Gastroesophageal sphincter (tissue), 4 donors: Measurements from ENCODE around the gene PCGF1. TPM values are rescaled to one million over a fixed set of nuclear protein-coding genes. Genes with fewer than 3 reads are reported as not detected.
A peak's percentile ranks its signal among the peaks of the same experiment; 100 is the strongest.

Experiments used
- ATAC-seq: fragments of 150-250 bp; one replicate; pipeline ENCODE4 v1.9.1; 2016; ENCODE audit warnings: mild to moderate bottlenecking, moderate library complexity
- H3K27ac ChIP-seq, 4 donors: fragments of 200-600 bp; sonication (generic) in 3 of 4; 1 replicate in 3 of 4; 2 replicates in 1 of 4; pipeline ENCODE4 v1.5.1; 2016 to 2019
- H3K27me3 ChIP-seq: fragments of 200-600 bp; sonication (generic); one replicate; pipeline ENCODE4 v1.5.1; 2019
- H3K36me3 ChIP-seq, 2 donors: fragments of 200-600 bp; sonication (generic); one replicate each; pipeline ENCODE4 v1.5.1; 2019; ENCODE audit warnings: control low read depth in 1 of 2
- H3K4me1 ChIP-seq, 3 donors: fragments of 200-600 bp; sonication (generic); 1 replicate in 2 of 3; 2 replicates in 1 of 3; pipeline ENCODE4 v1.5.1; 2016 to 2019; ENCODE audit warnings: control low read depth in 2 of 3
- H3K4me3 ChIP-seq, 2 donors: fragments of 200-600 bp; sonication (generic); one replicate each; pipeline ENCODE4 v1.5.1; 2019; ENCODE audit warnings: mild to moderate bottlenecking in 1 of 2, moderate library complexity in 1 of 2
- H3K9me3 ChIP-seq, 3 donors: fragments of 200-600 bp; sonication (generic); one replicate each; pipeline ENCODE4 v1.5.1; 2017 to 2019; ENCODE audit warnings: control low read depth in 2 of 3
- EP300 ChIP-seq: sonication (generic); formaldehyde crosslinking; IDR thresholded peaks from one replicate; pipeline ENCODE4 v1.6.1; 2017; ENCODE audit warnings: antibody characterized with exemption, mild to moderate bottlenecking
- POLR2A ChIP-seq, 2 donors: fragments of 450-650 bp; IDR thresholded peaks; one replicate each; pipeline ENCODE4 v1.6.1; 2017; ENCODE audit warnings: antibody characterized with exemption in 2 of 2, mild to moderate bottlenecking in 2 of 2, moderate library complexity in 1 of 2
- POLR2AphosphoS5 ChIP-seq: sonication (generic); formaldehyde crosslinking; IDR thresholded peaks from one replicate; pipeline ENCODE4 v1.6.1; 2017; ENCODE audit warnings: antibody characterized with exemption
- WGBS, 2 donors: methylation state at CpG; one replicate each; pipeline ENCODE4 v1.1.5; 2018; ENCODE audit warnings: low coverage in 1 of 2; 5-methylcytosine and 5-hydroxymethylcytosine counted together
- total RNA-seq, 4 donors: library from RNA; depleted of rRNA; stranded (reverse); fragments of >200 nt; gene quantifications; one replicate each; pipeline ENCODE4 v1.1.0, GENCODE V29; 2016
- TF ChIP-seq, protein P1 (sequence below), 4 experiments: fragments of 200-600 bp in 2 of 4; fragments of 450-650 bp in 2 of 4; sonication (generic) in 1 of 4; IDR thresholded peaks; one replicate each; pipeline ENCODE4 v1.5.1; 2017 to 2019; ENCODE audit warnings: antibody characterized with exemption in 4 of 4, mild to moderate bottlenecking in 2 of 4, moderate library complexity in 2 of 4

The PCGF1 gene
- total RNA-seq, 4 donors from 2014 or later = 9.6 to 24.0 (median 18.2) TPM

DNA sequence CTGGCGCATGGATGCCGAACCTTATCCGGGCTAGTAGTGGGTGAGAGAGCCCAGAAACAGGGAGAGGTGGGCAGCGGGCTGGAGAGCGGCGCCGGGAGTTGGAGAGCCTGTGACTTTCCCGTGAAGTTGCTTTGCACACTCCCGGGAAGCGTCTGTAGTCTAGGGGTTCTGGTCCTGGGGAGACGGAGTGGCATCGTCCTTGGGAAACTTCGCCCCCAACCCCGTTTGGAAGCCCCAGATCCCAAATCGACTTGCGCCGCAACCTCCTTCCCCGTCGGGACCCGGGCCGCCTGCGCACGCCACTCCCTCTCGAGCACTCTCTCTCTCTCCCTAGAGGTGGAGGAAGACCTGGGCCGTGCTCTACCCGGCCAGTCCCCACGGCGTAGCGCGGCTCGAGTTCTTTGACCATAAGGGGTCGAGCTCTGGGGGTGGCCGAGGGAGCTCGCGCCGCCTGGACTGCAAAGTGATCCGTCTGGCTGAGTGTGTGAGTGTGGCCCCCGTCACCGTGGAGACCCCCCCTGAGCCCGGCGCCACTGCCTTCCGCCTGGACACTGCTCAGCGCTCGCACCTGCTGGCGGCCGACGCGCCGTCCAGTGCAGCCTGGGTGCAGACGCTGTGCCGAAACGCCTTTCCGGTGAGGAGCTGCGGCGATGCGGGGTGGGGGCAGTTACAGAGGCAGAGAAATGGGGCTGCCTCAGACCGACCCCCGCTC, 47.5 kb upstream of the PCGF1 start:
- Histone ChIP-seq H3K27me3 (peaks cover 5% of the 10 kb centered on the region), H3K9me3 (no peaks in the 10 kb centered on the region), H3K4me3 (peak overlapping the region; percentile 54 to 84), H3K4me1 (peaks cover 0 to 39% (median 10%) of the 10 kb centered on the region in 3 donors), H3K36me3 (peaks cover 0 to 11% of the 10 kb centered on the region in 2 donors), H3K27ac (peak overlapping the region; percentile 59 to 95 (median 92))
- TF ChIP-seq POLR2A (IDR thresholded peaks at IDR 0.05) = no peak
- no peak for TF ChIP-seq POLR2AphosphoS5
- TF ChIP-seq EP300 = no peak
- TF ChIP-seq, protein P1, sequence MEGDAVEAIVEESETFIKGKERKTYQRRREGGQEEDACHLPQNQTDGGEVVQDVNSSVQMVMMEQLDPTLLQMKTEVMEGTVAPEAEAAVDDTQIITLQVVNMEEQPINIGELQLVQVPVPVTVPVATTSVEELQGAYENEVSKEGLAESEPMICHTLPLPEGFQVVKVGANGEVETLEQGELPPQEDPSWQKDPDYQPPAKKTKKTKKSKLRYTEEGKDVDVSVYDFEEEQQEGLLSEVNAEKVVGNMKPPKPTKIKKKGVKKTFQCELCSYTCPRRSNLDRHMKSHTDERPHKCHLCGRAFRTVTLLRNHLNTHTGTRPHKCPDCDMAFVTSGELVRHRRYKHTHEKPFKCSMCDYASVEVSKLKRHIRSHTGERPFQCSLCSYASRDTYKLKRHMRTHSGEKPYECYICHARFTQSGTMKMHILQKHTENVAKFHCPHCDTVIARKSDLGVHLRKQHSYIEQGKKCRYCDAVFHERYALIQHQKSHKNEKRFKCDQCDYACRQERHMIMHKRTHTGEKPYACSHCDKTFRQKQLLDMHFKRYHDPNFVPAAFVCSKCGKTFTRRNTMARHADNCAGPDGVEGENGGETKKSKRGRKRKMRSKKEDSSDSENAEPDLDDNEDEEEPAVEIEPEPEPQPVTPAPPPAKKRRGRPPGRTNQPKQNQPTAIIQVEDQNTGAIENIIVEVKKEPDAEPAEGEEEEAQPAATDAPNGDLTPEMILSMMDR (IDR thresholded peaks at IDR 0.05) = no peak
- WGBS, 2 donors = 1% methylated on average over 11 of the region's 58 CpGs; no CpG with 5 or more reads in 1 of the 2 donors
- peak; percentile 55 for ATAC-seq

DNA sequence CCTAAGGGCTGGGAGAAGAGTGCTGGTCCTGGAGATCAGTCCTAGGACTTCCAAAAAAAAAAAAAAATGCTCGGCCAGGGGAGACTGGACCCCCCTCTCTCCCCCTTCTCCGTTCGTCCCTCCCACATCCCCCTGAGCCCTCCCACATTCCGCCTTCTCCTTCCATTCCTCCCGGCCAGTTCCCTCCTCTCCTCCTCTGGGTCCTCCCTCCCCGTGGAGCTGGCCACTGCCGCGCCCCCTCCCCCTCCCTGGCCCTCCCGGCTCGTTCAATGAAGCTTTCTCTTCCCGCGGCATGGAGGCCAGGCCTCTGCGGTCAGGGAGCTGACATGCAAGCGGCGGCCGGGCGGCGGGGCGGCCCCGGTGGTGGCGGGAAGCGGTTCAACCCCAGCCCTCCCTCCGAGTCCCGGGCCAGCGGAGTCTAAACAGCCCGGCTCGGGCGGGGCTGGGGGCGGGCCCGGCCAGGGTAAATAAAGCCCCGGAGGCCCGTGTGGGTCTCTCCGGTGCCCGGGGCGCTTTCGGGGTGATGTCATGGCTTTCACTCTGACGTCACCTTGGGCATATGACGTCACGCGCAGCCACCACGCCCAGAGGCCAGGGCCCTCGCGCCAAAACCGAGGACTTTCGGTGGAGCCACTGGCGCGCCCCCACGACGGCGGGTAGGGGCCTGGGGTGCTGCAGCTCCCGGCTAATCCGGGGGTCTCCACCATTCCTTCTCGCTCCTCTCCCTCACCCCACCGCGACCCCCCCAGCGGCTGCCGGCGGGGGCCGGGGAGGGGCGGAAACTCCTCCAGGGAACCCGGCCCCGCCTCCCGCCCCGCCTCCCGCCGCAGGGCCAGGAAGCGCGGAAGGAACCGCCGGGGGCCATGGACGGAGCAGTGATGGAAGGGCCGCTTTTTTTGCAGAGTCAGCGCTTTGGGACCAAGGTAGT, 46.7 kb upstream of the PCGF1 start, which contains the start of the genes DOK1 and LOXL3:
Gene DOK1, plus strand, starts transcription at position 829 of the 928 bp plus-strand sequence. Its CDS starts 35 bp downstream, at position 864.
Gene LOXL3, minus strand, starts transcription at position 51 of the 928 bp plus-strand sequence. CDS start 1,308 bp downstream, outside the sequence.
- H3K4me1 ChIP-seq = peaks cover 0 to 47% (median 15%) of the 10 kb centered on the region in 3 donors
- peak; percentile 92 for ATAC-seq
- peak; percentile 27 for TF ChIP-seq POLR2AphosphoS5
- peak; percentile 22 for TF ChIP-seq EP300
- TF ChIP-seq, protein P1 (IDR thresholded peaks at IDR 0.05) = peak in 2 of 4 experiments; percentile 4 to 18
- TF ChIP-seq POLR2A (IDR thresholded peaks at IDR 0.05) = no peak
- 2% methylated on average over 7 of the region's 73 CpGs for WGBS, 2 donors
- H3K4me3 ChIP-seq = peak within 1 kb of the TSS; percentile 54 to 84
- H3K27me3 ChIP-seq = no peaks in the 10 kb centered on the region
- peak within 1 kb of the TSS; percentile 59 to 95 (median 92) for H3K27ac ChIP-seq
- peaks cover 0 to 11% of the 10 kb centered on the region in 2 donors for H3K36me3 ChIP-seq
- no peaks in the 10 kb centered on the region for H3K9me3 ChIP-seq

- 21 to 40% methylated on average over 2 to 12 of the region's 27 CpGs for WGBS, 2 donors
- H3K4me3 ChIP-seq = peak overlapping the region; percentile 54 to 84
- H3K36me3 ChIP-seq = peaks cover 0 to 11% of the 10 kb centered on the region in 2 donors
- TF ChIP-seq EP300 (no peak), POLR2AphosphoS5 (no peak), POLR2A (IDR thresholded peaks at IDR 0.05) (no peak)
- TF ChIP-seq, protein P1 (IDR thresholded peaks at IDR 0.05) = no peak
- H3K27me3 ChIP-seq = no peaks in the 10 kb centered on the region
- ATAC-seq = no peak
- no peaks in the 10 kb centered on the region for H3K9me3 ChIP-seq
- H3K27ac ChIP-seq = peak overlapping the region in 3 of 4 donors; percentile 91 to 95 (median 92)
- peaks cover 0 to 56% (median 15%) of the 10 kb centered on the region in 3 donors for H3K4me1 ChIP-seq
Measured at GRCh38 chr2:74552914-74553811, 45.7 kb upstream of the PCGF1 start.
